Measurements from ENCODE around the gene OR6Q1.

The OR6Q1 gene

DNA sequence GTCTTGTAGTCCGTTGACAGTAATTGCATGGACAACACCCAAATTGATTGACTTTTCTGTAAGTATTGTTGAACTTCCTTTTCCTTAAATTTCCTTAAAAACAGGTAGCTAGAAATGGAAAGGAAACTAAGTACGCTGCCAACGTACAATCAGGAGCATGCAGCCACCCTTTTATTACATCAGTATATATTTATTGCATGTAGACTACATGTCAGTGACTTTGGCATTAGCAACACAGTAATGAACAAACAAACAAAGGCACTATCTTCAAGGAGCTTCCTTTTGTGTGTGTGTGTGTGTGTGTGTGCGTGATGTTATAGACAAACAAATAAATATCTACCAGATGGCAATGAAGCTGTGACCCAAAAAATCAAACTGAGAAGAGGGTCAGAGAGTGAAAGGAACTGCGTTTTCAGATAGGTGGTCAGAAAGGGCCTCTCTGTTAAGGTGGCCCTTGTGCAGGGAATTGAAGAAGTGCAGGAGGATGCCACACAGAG is 7.3 kb upstream of the OR6Q1 start, which contains the start of gene OR9Q1:
Gene OR9Q1, plus strand, starts transcription at position 447 of the 497 bp plus-strand sequence. CDS start 155,564 bp downstream, outside the sequence.
- Histone ChIP-seq H3K4me1 (ENCODE audit: control insufficient read depth, insufficient read depth, low read length) (peaks cover 28% of the 10 kb centered on the region), H3K4me3 (ENCODE audit: low read length) (no peak within 1 kb of the TSS), H3K9me3 (replicated peaks; ENCODE audit: low read length) (no peaks in the 10 kb centered on the region), H3K36me3 (ENCODE audit: insufficient read depth, low read length) (no peaks in the 10 kb centered on the region), H3K4me2 (ENCODE audit: low read length) (peak within 1 kb of the TSS; percentile 37), H3K27me3 (ENCODE audit: control insufficient read depth, insufficient read depth, low read length) (no peaks in the 10 kb centered on the region), H3K9ac (ENCODE audit: low read depth, low read length) (peak within 1 kb of the TSS; percentile 46)

DNA sequence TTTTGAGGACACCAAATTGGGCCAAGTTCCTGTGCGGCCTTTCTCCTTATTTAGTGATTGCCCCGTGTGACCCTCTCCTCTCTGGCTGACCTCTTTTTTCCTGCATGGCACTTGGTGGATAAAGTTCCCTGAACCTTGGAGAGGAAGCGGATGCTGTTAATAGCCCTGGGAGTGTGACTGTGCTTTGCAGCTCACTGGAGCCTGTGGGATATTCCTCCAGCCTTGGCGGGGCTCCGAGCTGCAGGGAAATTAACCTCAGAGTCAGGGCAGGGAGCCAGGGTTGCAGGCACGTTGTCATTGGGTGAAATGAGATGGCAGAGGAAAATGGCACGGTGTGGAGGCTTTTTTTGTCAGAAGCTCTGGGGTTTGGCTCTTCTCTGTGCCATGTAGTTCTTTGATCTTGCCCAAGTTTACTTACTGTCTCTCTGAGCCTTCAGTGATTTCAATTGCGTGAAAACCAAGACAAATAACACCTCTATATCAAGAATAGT is 6.1 kb upstream of the OR6Q1 start:
- Histone ChIP-seq H3K27me3 (ENCODE audit: control insufficient read depth, insufficient read depth, low read length) (no peaks in the 10 kb centered on the region), H3K4me1 (ENCODE audit: control insufficient read depth, insufficient read depth, low read length) (peaks cover 34% of the 10 kb centered on the region), H3K4me3 (ENCODE audit: low read length) (no peak overlapping the region), H3K9ac (ENCODE audit: low read depth, low read length) (peak overlapping the region; percentile 46), H3K9me3 (replicated peaks; ENCODE audit: low read length) (no peaks in the 10 kb centered on the region), H3K36me3 (ENCODE audit: insufficient read depth, low read length) (no peaks in the 10 kb centered on the region), H3K4me2 (ENCODE audit: low read length) (peak overlapping the region; percentile 37)

DNA sequence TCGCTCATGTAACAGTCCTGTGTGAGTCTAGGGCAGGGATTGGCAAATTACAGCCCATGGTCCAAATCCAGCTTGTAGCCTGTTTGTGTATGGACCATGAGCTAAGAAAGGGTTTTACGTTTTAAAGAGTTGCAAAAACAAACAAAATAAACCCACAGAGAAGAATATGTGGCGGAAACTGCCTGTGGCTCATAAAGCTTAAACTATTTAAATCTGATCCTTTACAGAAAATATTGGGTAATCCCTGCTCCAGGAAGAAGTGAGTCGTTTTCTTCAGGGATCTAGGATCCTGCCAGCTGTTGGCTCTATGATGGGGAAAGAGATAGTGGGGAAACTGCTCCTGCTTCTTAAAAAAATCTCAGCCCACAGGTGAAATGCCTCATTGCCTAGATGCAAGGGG is 3.4 kb upstream of the OR6Q1 start:
- Histone ChIP-seq H3K4me1 (ENCODE audit: control insufficient read depth, insufficient read depth, low read length) (peaks cover 34% of the 10 kb centered on the region), H3K27me3 (ENCODE audit: control insufficient read depth, insufficient read depth, low read length) (no peaks in the 10 kb centered on the region), H3K4me2 (ENCODE audit: low read length) (no peak overlapping the region), H3K9me3 (replicated peaks; ENCODE audit: low read length) (no peaks in the 10 kb centered on the region), H3K36me3 (ENCODE audit: insufficient read depth, low read length) (no peaks in the 10 kb centered on the region), H3K9ac (ENCODE audit: low read depth, low read length) (no peak overlapping the region), H3K4me3 (ENCODE audit: low read length) (no peak overlapping the region)

DNA sequence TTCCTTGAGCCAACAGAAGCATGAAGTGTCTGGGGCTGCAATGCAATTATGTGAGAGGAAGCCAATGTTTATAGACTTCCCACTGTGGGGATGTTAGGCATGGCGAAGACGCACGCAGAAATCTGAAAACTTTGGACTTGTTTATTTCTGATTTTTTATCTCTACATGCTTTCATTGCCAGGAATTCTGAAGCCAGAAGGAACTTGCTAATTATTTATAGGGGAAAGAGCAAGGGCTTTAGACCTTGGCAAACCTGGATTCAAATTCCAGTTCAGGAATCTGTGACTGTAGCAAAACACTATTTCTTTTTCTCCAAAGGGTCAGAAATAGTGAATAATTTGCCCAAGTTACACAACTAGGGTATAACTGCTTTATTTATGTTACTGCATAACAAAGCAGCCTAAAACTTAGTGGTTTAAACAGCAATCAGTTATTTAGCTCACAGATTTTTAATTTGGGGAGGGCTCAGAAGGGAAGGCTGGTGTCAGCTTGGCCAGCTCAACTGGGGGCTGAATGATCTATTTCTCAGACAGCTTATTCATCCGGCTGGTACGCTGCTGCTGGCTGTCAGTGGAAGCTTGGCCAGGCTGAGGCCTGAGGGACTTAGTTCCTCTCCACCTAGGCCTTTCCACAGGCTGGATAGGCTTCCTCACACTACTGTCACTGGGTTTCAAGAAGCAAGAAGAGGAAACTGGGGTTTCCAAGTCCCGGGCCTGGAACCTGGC is 1.9 kb upstream of the OR6Q1 start:
- no peak overlapping the region for H3K9ac ChIP-seq (ENCODE audit: low read depth, low read length)
- H3K36me3 ChIP-seq (ENCODE audit: insufficient read depth, low read length): no peaks in the 10 kb centered on the region
- H3K4me1 ChIP-seq (ENCODE audit: control insufficient read depth, insufficient read depth, low read length): peaks cover 32% of the 10 kb centered on the region
- no peak overlapping the region for H3K4me3 ChIP-seq (ENCODE audit: low read length)
- no peak overlapping the region for H3K4me2 ChIP-seq (ENCODE audit: low read length)
- H3K27me3 ChIP-seq (ENCODE audit: control insufficient read depth, insufficient read depth, low read length): no peaks in the 10 kb centered on the region
- no peaks in the 10 kb centered on the region for H3K9me3 ChIP-seq (replicated peaks; ENCODE audit: low read length)

DNA sequence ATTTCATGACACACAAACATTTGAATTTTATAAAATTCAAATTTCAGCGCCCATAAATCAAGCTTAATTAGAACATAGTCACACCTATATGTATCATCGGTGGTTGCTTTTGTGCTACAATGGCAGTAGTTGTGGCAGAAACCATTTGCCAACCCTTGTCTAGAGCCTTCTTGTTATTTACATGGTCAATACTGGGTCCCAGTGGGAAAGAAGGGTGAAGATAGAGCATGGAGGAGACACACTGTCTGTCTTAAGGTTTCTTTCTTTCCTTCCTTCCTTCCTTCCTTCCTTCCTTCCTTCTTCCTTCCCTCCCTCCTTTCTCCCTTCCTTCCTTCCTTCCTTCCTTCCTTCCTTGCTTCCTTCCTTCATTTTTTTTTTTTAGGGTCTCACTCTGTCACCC is 3.7 kb downstream of the OR6Q1 start:
- no peaks in the 10 kb centered on the region for H3K36me3 ChIP-seq (ENCODE audit: insufficient read depth, low read length)
- no peaks in the 10 kb centered on the region for H3K27me3 ChIP-seq (ENCODE audit: control insufficient read depth, insufficient read depth, low read length)
- H3K9me3 ChIP-seq (replicated peaks; ENCODE audit: low read length): no peaks in the 10 kb centered on the region
- H3K9ac ChIP-seq (ENCODE audit: low read depth, low read length): no peak overlapping the region
- no peak overlapping the region for H3K4me2 ChIP-seq (ENCODE audit: low read length)
- H3K4me3 ChIP-seq (ENCODE audit: low read length): no peak overlapping the region
- no peaks in the 10 kb centered on the region for H3K4me1 ChIP-seq (ENCODE audit: control insufficient read depth, insufficient read depth, low read length)

DNA sequence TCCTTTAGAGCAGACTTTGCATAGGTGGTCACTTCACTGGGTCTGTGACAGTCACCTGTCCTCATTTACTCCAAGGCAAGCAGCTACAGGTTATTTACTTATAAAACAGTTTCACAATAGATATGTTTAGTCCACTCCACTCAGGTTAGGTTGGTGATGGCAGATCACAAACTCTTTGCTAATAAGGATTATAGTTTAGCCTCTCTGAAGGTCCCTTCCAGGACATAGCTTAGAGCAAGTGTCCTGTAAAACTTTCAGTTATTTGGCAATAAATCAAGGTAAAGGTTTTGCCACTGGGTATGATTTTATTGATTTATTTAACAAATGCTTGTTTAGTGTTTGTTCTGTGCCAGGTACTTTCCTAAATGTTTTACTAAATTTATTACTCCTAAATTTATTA is 8.8 kb downstream of the OR6Q1 start:
- no peaks in the 10 kb centered on the region for H3K27me3 ChIP-seq (ENCODE audit: control insufficient read depth, insufficient read depth, low read length)
- no peaks in the 10 kb centered on the region for H3K9me3 ChIP-seq (replicated peaks; ENCODE audit: low read length)
- H3K36me3 ChIP-seq (ENCODE audit: insufficient read depth, low read length): no peaks in the 10 kb centered on the region
- no peak overlapping the region for H3K9ac ChIP-seq (ENCODE audit: low read depth, low read length)
- no peaks in the 10 kb centered on the region for H3K4me1 ChIP-seq (ENCODE audit: control insufficient read depth, insufficient read depth, low read length)
- no peak overlapping the region for H3K4me3 ChIP-seq (ENCODE audit: low read length)
- no peak overlapping the region for H3K4me2 ChIP-seq (ENCODE audit: low read length)

DNA sequence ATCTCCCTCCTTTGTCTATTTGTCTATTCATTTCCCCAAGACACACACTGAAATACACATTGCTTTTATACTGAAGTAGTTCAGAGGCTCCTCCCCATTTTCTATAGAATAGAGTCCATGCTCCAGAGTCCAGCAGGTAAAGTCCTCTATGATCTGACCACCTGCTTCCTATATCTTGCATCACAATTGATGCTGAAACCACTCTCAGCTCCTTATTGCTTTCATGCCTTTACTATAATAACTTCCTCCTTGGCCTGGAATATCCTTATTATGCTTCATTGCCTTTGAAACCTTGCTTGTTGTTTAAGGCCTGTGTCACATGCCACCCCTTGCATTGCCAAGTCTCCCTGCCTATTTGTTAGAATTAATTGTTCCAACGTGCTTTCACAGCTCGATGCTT is 12.6 kb downstream of the OR6Q1 start:
- Histone ChIP-seq H3K4me1 (ENCODE audit: control insufficient read depth, insufficient read depth, low read length) (no peaks in the 10 kb centered on the region), H3K4me3 (ENCODE audit: low read length) (no peak overlapping the region), H3K9ac (ENCODE audit: low read depth, low read length) (no peak overlapping the region), H3K27me3 (ENCODE audit: control insufficient read depth, insufficient read depth, low read length) (no peaks in the 10 kb centered on the region), H3K36me3 (ENCODE audit: insufficient read depth, low read length) (no peaks in the 10 kb centered on the region), H3K9me3 (replicated peaks; ENCODE audit: low read length) (no peaks in the 10 kb centered on the region), H3K4me2 (ENCODE audit: low read length) (no peak overlapping the region)

DNA sequence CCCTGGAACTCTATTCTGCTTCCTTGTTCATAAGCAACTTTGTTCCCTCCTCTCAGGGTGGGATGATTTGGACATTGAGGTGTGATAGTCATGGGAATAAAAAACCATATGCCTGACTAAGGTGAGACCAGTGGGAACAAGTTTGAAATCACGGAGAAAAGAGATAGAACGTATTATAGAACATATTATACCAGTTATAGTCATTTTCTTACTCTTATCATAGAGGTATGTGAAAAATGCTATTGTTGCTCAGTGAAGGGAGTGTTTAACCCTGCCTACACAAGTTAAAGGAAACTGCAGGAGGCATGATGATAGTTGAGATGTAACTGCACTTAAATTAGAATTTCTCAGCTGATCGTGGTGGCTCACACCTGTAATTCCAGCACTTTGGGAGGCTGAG is 15.5 kb downstream of the OR6Q1 start:
- no peaks in the 10 kb centered on the region for H3K9me3 ChIP-seq (replicated peaks; ENCODE audit: low read length)
- no peaks in the 10 kb centered on the region for H3K4me1 ChIP-seq (ENCODE audit: control insufficient read depth, insufficient read depth, low read length)
- H3K27me3 ChIP-seq (ENCODE audit: control insufficient read depth, insufficient read depth, low read length): no peaks in the 10 kb centered on the region
- H3K4me2 ChIP-seq (ENCODE audit: low read length): no peak overlapping the region
- no peaks in the 10 kb centered on the region for H3K36me3 ChIP-seq (ENCODE audit: insufficient read depth, low read length)
- H3K4me3 ChIP-seq (ENCODE audit: low read length): no peak overlapping the region
- no peak overlapping the region for H3K9ac ChIP-seq (ENCODE audit: low read depth, low read length)

DNA sequence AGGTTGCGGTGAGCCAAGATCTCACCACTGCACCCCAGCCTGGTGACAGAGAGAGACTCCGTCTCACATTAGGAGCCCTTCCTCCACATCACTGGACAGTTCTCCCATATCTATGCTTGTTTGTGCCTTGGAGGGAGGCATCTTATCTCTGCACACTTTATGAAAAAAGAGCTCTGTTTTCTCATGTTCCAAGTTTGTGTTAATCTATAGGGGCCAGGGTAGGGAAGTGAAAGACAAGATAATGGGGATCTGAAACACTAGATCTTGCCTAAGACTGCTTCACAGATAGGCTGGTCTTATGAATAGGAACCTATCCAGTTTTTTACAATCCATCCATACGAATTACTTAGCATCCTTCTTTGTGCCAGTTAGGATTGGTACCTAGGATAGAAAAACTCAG is 17.1 kb downstream of the OR6Q1 start:
- Histone ChIP-seq H3K36me3 (ENCODE audit: insufficient read depth, low read length) (no peaks in the 10 kb centered on the region), H3K4me3 (ENCODE audit: low read length) (no peak overlapping the region), H3K4me2 (ENCODE audit: low read length) (no peak overlapping the region), H3K9me3 (replicated peaks; ENCODE audit: low read length) (no peaks in the 10 kb centered on the region), H3K27me3 (ENCODE audit: control insufficient read depth, insufficient read depth, low read length) (no peaks in the 10 kb centered on the region), H3K9ac (ENCODE audit: low read depth, low read length) (no peak overlapping the region), H3K4me1 (ENCODE audit: control insufficient read depth, insufficient read depth, low read length) (no peaks in the 10 kb centered on the region)

DNA sequence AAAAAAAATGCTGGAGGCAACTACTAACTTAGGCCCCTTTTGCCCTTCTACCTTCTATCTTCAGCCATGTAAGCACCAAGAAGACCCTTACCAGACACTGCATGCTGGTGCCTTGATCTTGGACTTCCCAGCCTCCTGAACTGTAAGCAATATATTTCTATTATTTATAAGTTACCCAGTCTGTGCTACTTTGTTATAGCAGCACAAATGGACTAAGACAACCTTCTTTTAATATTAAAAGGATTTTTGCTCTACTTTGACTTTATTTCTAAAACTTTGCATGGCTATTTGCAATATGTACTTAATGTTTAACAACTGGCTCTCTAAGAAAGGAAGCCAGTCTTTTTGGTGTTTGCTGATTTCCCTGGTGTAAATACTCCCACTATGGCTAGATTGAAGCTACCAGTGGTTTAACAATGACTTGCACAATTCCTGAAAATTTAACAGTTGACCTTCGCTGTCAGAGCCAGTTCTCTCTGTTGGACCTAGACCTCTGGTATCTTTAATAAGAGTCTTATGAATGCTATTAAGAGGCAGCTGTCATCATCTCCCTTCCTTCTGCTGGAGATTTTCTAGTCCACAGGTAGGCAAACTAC is 25.2 kb downstream of the OR6Q1 start:
- Histone ChIP-seq H3K4me3 (ENCODE audit: low read length) (no peak overlapping the region), H3K36me3 (ENCODE audit: insufficient read depth, low read length) (no peaks in the 10 kb centered on the region), H3K4me1 (ENCODE audit: control insufficient read depth, insufficient read depth, low read length) (peaks cover 30% of the 10 kb centered on the region), H3K9me3 (replicated peaks; ENCODE audit: low read length) (no peaks in the 10 kb centered on the region), H3K9ac (ENCODE audit: low read depth, low read length) (no peak overlapping the region), H3K27me3 (ENCODE audit: control insufficient read depth, insufficient read depth, low read length) (no peaks in the 10 kb centered on the region), H3K4me2 (ENCODE audit: low read length) (no peak overlapping the region)

DNA sequence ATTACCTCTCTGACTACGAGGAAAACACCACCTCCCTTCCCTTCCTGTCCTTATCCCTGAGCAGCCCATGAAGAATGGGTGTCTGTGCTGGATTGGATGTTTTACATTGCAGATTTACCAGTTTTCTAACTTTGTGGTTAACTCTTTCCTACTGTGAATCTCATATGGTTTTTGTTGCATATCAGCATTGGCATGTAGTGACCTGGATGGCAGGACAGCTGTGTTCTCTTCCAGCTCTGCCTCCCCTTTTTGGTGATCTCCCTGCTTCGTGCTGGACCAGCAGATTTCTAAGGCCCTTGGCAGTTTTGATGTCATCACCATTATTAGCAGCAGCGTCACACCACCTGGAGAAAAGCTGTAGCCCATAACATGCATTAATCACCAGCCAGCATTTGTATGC is 26.7 kb downstream of the OR6Q1 start:
- no peaks in the 10 kb centered on the region for H3K36me3 ChIP-seq (ENCODE audit: insufficient read depth, low read length)
- H3K4me1 ChIP-seq (ENCODE audit: control insufficient read depth, insufficient read depth, low read length): peaks cover 46% of the 10 kb centered on the region
- no peaks in the 10 kb centered on the region for H3K9me3 ChIP-seq (replicated peaks; ENCODE audit: low read length)
- H3K4me2 ChIP-seq (ENCODE audit: low read length): no peak overlapping the region
- no peak overlapping the region for H3K4me3 ChIP-seq (ENCODE audit: low read length)
- no peak overlapping the region for H3K9ac ChIP-seq (ENCODE audit: low read depth, low read length)
- H3K27me3 ChIP-seq (ENCODE audit: control insufficient read depth, insufficient read depth, low read length): no peaks in the 10 kb centered on the region

Data from skeletal muscle satellite cell (primary cell).